CD4-positive, alpha-beta T cell (primary cell): ENCODE results near the gene IRAG1. TPM values are rescaled to one million over a fixed set of nuclear protein-coding genes. Genes with fewer than 3 reads are reported as not detected.
"Not testable (repeated sequence)": the region's sequence is repeated elsewhere in the genome, so short reads cannot be mapped to it uniquely, and the experiment has no call there.

Experiments used
- ATAC-seq: fragments of 200-7000 bp; cut with Tn5 transposase; one replicate; pipeline ENCODE4 v1.10.0; 2022; ENCODE audit warnings: mild to moderate bottlenecking; ENCODE audit not compliant: poor library complexity
- CTCF ChIA-PET: fragments of 350-600 bp; sonication (Branson Sonifier 250); formaldehyde crosslinking; loops from one replicate; lab custom pipeline; 2021; ENCODE audit warnings: antibody characterized with exemption, inconsistent platforms; lab: Charles Lee
- POLR2A ChIA-PET: fragments of 350-600 bp; sonication (Branson Sonifier 250); formaldehyde crosslinking; loops from one replicate; lab custom pipeline; 2021; ENCODE audit warnings: antibody characterized with exemption, inconsistent platforms; lab: Charles Lee
- DNase-seq, 14 experiments: peaks; one replicate each; pipeline ENCODE4 v3.0.0-alpha.2; 2013 to 2020; ENCODE audit warnings: mixed read lengths in 2 of 14
- H3K27ac ChIP-seq, 2 donors: one replicate each; pipeline versions ENCODE4 v1.5.1 to v1.7.0; 2013; ENCODE audit warnings: low read length in 2 of 2, low read depth in 1 of 2, mild to moderate bottlenecking in 1 of 2
- H3K27me3 ChIP-seq, 2 experiments: 1 replicate in 1 of 2; 2 replicates in 1 of 2; pipeline versions ENCODE4 v1.6.1 to v1.7.0; 2013; ENCODE audit warnings: low read length in 2 of 2, control low read depth in 1 of 2, mild to moderate bottlenecking in 1 of 2, moderate library complexity in 1 of 2; ENCODE audit not compliant: insufficient read depth in 2 of 2, control insufficient read depth in 1 of 2
- H3K36me3 ChIP-seq: one replicate; pipeline ENCODE4 v1.6.1; 2013; ENCODE audit warnings: low read length, control low read depth; ENCODE audit not compliant: insufficient read depth
- H3K4me1 ChIP-seq: one replicate; pipeline ENCODE4 v1.6.1; 2013; ENCODE audit warnings: low read length, control low read depth; ENCODE audit not compliant: insufficient read depth
- H3K4me3 ChIP-seq: one replicate; pipeline ENCODE4 v1.5.1; 2013; ENCODE audit warnings: mild to moderate bottlenecking, low read length, moderate library complexity
- H3K9me3 ChIP-seq, 2 experiments: 1 replicate in 1 of 2; 2 replicates in 1 of 2; pipeline versions ENCODE4 v1.6.1 to v1.7.0; 2013; ENCODE audit warnings: low read length in 2 of 2, mild to moderate bottlenecking in 2 of 2, control low read depth in 1 of 2, moderate library complexity in 1 of 2; ENCODE audit not compliant: control insufficient read depth in 1 of 2, insufficient read depth in 1 of 2
- H3K27ac Mint-ChIP-seq: one replicate; pipeline ENCODE4 v1.8.0; 2020; ENCODE audit warnings: mixed read lengths
- H3K27me3 Mint-ChIP-seq: one replicate; pipeline ENCODE4 v1.8.0; 2021; ENCODE audit warnings: mixed read lengths
- H3K36me3 Mint-ChIP-seq: one replicate; pipeline ENCODE4 v1.8.0; 2021; ENCODE audit warnings: low read depth, mixed read lengths
- H3K4me1 Mint-ChIP-seq: one replicate; pipeline ENCODE4 v1.8.0; 2021; ENCODE audit warnings: low read depth, mixed read lengths
- H3K4me3 Mint-ChIP-seq: one replicate; pipeline ENCODE4 v1.8.0; 2020; ENCODE audit warnings: mild to moderate bottlenecking, mixed read lengths
- H3K9me3 Mint-ChIP-seq: one replicate; pipeline ENCODE4 v1.8.0; 2020; ENCODE audit warnings: mixed read lengths
- CTCF ChIP-seq: fragments of 200-600 bp; IDR thresholded peaks from one replicate; pipeline ENCODE4 v1.8.0; 2022; ENCODE audit warnings: antibody characterized with exemption, mild to moderate bottlenecking
- intact Hi-C, 2 experiments: fragments of 100-400 bp; cut with DNase I in 1 of 2; cut with micrococcal nuclease in 1 of 2; formaldehyde crosslinking; loops; one replicate each; pipeline versions ENCODE4 v1.15.1 to v1.9.0; 2023 to 2025; cut with DNase I, micrococcal nuclease
- total RNA-seq, 174 experiments: library from RNA in 2 of 174; stranded (reverse) in 2 of 174; gene quantifications; one replicate each; pipeline ENCODE4 v1.2.3 and lab custom pipeline; 2021 to 2026

Gene IRAG1
- total RNA-seq, 2 experiments from 2014 or later, result not detected

- H3K4me3 Mint-ChIP-seq, result no peak overlapping the region
- ATAC-seq, result no peak
- no peaks in the 10 kb centered on the region for H3K9me3 ChIP-seq
- no peaks in the 10 kb centered on the region for H3K4me1 Mint-ChIP-seq
- no peak overlapping the region for H3K4me3 ChIP-seq
- H3K27ac ChIP-seq, result no peak overlapping the region
- no peaks in the 10 kb centered on the region for H3K9me3 Mint-ChIP-seq
- H3K27me3 ChIP-seq, result peaks cover 2 to 3% of the 10 kb centered on the region in 2 experiments
- H3K27me3 Mint-ChIP-seq, result peaks cover 13% of the 10 kb centered on the region
- H3K27ac Mint-ChIP-seq, result no peak overlapping the region
- intact Hi-C loops, result no loop called here
- DNase-seq, result no peak
- CTCF ChIA-PET, result no interaction called here
- no peaks in the 10 kb centered on the region for H3K4me1 ChIP-seq
- POLR2A ChIA-PET, result no interaction called here
- no peaks in the 10 kb centered on the region for H3K36me3 Mint-ChIP-seq
- H3K36me3 ChIP-seq, result no peaks in the 10 kb centered on the region
- TF ChIP-seq CTCF, result no peak
These were observed 10.1 kb downstream of the IRAG1 start for GRCh38 chr11:10683429-10683828.

- intact Hi-C loops, result no loop called here
- H3K27ac ChIP-seq, result no peak overlapping the region
- H3K9me3 Mint-ChIP-seq, result no peaks in the 10 kb centered on the region
- POLR2A ChIA-PET, result no interaction called here
- ATAC-seq (no peak), DNase-seq (no peak)
- no peaks in the 10 kb centered on the region for H3K36me3 ChIP-seq
- H3K27me3 Mint-ChIP-seq, result peaks cover 31% of the 10 kb centered on the region
- H3K36me3 Mint-ChIP-seq, result no peaks in the 10 kb centered on the region
- H3K27me3 ChIP-seq, result peaks cover 4 to 9% of the 10 kb centered on the region in 2 experiments
- H3K4me3 Mint-ChIP-seq, result no peak overlapping the region
- H3K9me3 ChIP-seq, result no peaks in the 10 kb centered on the region
- H3K4me1 ChIP-seq, result no peaks in the 10 kb centered on the region
- CTCF ChIA-PET, result no interaction called here
- H3K4me3 ChIP-seq, result no peak overlapping the region
- no peak overlapping the region for H3K27ac Mint-ChIP-seq
- H3K4me1 Mint-ChIP-seq, result no peaks in the 10 kb centered on the region
- TF ChIP-seq CTCF, result no peak
These were observed 12.5 kb downstream of the IRAG1 start for GRCh38 chr11:10680956-10681487.

DNA sequence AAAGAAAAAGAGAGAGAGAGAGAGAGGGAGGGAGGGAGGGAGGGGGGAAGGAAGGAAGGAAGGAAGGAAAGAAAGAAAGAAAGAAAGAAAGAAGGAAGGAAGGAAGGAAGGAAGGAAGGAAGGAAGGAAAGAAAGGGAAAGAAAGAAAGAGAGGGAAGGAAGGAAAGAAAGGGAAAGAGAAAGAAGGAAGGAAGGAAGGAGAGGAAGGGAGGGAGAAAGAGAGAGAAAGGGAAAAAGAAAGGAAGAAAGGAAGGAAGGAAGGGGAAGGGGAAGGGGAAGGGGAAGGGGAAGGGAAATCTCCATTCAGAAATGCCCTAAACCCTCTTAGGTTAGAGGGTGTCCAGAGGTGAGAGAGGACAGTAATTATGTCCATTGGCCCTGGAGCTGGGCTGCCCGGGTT lies 13.3 kb downstream of the IRAG1 start:
- H3K27me3 Mint-ChIP-seq, result peaks cover 39% of the 10 kb centered on the region
- POLR2A ChIA-PET, DNase-seq, H3K27ac ChIP-seq, ATAC-seq, H3K36me3 Mint-ChIP-seq, H3K9me3 ChIP-seq, H3K36me3 ChIP-seq, CTCF ChIA-PET, intact Hi-C loops, H3K4me1 ChIP-seq, H3K9me3 Mint-ChIP-seq, H3K4me1 Mint-ChIP-seq, H3K4me3 ChIP-seq, H3K27ac Mint-ChIP-seq, H3K4me3 Mint-ChIP-seq: not testable (repeated sequence)
- H3K27me3 ChIP-seq, result peaks cover 5 to 10% of the 10 kb centered on the region in 2 experiments

DNA sequence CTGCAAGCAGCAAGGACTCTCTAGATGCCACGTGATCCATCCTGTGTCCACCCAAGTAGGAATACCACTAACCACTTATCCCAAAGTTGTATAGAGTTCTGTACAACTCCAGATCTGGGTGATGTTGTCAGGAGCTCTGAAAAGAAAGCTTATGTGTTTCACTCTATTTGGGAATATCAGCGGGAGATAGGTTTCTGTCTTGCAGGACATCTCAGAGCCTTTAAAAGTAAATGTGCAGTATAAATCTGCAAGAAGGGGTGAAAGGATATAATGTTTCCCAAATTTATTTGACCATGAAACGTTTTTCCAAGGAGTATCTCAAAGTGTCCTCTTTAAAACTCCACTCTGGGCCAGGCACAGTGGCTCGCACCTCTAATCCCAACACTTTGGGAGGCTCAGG lies 13.9 kb downstream of the IRAG1 start:
- CTCF ChIA-PET, result no interaction called here
- ATAC-seq (no peak), DNase-seq (no peak)
- peaks cover 5 to 16% of the 10 kb centered on the region in 2 experiments for H3K27me3 ChIP-seq
- Mint-ChIP-seq H3K27me3 (peaks cover 43% of the 10 kb centered on the region), H3K4me3 (no peak overlapping the region), H3K9me3 (no peaks in the 10 kb centered on the region), H3K36me3 (no peaks in the 10 kb centered on the region), H3K4me1 (no peaks in the 10 kb centered on the region), H3K27ac (no peak overlapping the region)
- peaks cover 7% of the 10 kb centered on the region for H3K4me1 ChIP-seq
- POLR2A ChIA-PET, result no interaction called here
- H3K9me3 ChIP-seq, result no peaks in the 10 kb centered on the region
- no peak overlapping the region for H3K27ac ChIP-seq
- TF ChIP-seq CTCF, result no peak
- intact Hi-C loops, result no loop called here
- no peaks in the 10 kb centered on the region for H3K36me3 ChIP-seq
- no peak overlapping the region for H3K4me3 ChIP-seq
